DOHH2 (cell line): ENCODE results near the gene PCDHB12.

ENCODE experiments used
- CTCF ChIP-seq: fragments of 200-600 bp; sonication (generic); IDR thresholded peaks from one replicate; pipeline ENCODE4 v1.5.1; 2014; ENCODE audit warnings: antibody characterized with exemption, mild to moderate bottlenecking, low read depth, low read length; ENCODE audit not compliant: poor library complexity, severe bottlenecking
- EZH2phosphoT487 ChIP-seq: fragments of 200-600 bp; sonication (generic); IDR thresholded peaks from 2 replicates; pipeline ENCODE4 v1.6.1; 2017; ENCODE audit warnings: borderline replicate concordance, mild to moderate bottlenecking, antibody characterized with exemption, low read length, moderate library complexity, mixed read lengths

GRCh38 chr5:141196363-141196762 is 12.2 kb upstream of the PCDHB12 start:
- TF ChIP-seq CTCF (no peak), EZH2phosphoT487 (no peak)
